ENCODE measurements around the gene KCNIP4.

KCNIP4 gene

GRCh38 chr4:21304540-21304887 is 644.1 kb downstream of the KCNIP4 start:
- DNase-seq, result no peak

GRCh38 chr4:21290562-21290961 is 658.0 kb downstream of the KCNIP4 start:
- no peak for DNase-seq

GRCh38 chr4:21276046-21276445 is 672.5 kb downstream of the KCNIP4 start:
- no peak for DNase-seq

GRCh38 chr4:21271439-21272052 is 677.0 kb downstream of the KCNIP4 start:
- DNase-seq, result no peak

GRCh38 chr4:21248331-21248730 is 700.2 kb downstream of the KCNIP4 start:
- no peak for DNase-seq

GRCh38 chr4:21242163-21242562 is 706.4 kb downstream of the KCNIP4 start:
- no peak for DNase-seq

GRCh38 chr4:21226637-21227538 is 721.7 kb downstream of the KCNIP4 start:
- no peak for DNase-seq

GRCh38 chr4:21211846-21212245 is 736.7 kb downstream of the KCNIP4 start:
- no peak for DNase-seq

GRCh38 chr4:21209860-21210259 is 738.7 kb downstream of the KCNIP4 start:
- no peak for DNase-seq

- no peak for DNase-seq
These were observed 742.6 kb downstream of the KCNIP4 start for GRCh38 chr4:21205821-21206531.

- DNase-seq, result no peak
These were observed 745.2 kb downstream of the KCNIP4 start for GRCh38 chr4:21203416-21203815.

- DNase-seq, result no peak
These were observed 745.6 kb downstream of the KCNIP4 start for GRCh38 chr4:21202959-21203358.

- DNase-seq, result no peak
These were observed 749.9 kb downstream of the KCNIP4 start for GRCh38 chr4:21198683-21199082.

- no peak for DNase-seq
These were observed 752.9 kb downstream of the KCNIP4 start for GRCh38 chr4:21195682-21196081.

- DNase-seq, result no peak
These were observed 756.2 kb downstream of the KCNIP4 start for GRCh38 chr4:21192367-21192766.

- DNase-seq, result no peak
These were observed 757.3 kb downstream of the KCNIP4 start for GRCh38 chr4:21191317-21191716.

GRCh38 chr4:21184788-21185187 is 763.8 kb downstream of the KCNIP4 start:
- no peak for DNase-seq

GRCh38 chr4:21181716-21182115 is 766.9 kb downstream of the KCNIP4 start:
- no peak for DNase-seq

GRCh38 chr4:21177871-21178270 is 770.7 kb downstream of the KCNIP4 start:
- DNase-seq, result no peak

GRCh38 chr4:21177092-21177491 is 771.5 kb downstream of the KCNIP4 start:
- no peak for DNase-seq

- DNase-seq, result no peak
These were observed 780.9 kb downstream of the KCNIP4 start for GRCh38 chr4:21167711-21168110.

- no peak for DNase-seq
These were observed 793.2 kb downstream of the KCNIP4 start for GRCh38 chr4:21155367-21155766.

GRCh38 chr4:21139327-21139726 is 809.2 kb downstream of the KCNIP4 start:
- DNase-seq, result no peak
